ENCODE data around the gene SIGLEC5.

The SIGLEC5 gene

DNA sequence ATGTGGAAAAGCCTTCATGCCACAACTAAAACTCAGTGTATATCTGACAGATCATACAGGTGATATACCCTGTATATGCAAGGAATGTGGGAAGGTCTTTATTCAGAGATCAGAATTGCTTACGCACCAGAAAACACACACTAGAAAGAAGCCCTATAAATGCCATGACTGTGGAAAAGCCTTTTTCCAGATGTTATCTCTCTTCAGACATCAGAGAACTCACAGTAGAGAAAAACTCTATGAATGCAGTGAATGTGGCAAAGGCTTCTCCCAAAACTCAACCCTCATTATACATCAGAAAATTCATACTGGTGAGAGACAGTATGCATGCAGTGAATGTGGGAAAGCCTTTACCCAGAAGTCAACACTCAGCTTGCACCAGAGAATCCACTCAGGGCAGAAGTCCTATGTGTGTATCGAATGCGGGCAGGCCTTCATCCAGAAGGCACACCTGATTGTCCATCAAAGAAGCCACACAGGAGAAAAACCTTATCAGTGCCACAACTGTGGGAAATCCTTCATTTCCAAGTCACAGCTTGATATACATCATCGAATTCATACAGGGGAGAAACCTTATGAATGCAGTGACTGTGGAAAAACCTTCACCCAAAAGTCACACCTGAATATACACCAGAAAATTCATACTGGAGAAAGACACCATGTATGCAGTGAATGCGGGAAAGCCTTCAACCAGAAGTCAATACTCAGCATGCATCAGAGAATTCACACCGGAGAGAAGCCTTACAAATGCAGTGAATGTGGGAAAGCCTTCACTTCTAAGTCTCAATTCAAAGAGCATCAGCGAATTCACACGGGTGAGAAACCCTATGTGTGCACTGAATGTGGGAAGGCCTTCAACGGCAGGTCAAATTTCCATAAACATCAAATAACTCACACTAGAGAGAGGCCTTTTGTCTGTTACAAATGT, 42.7 kb downstream of the SIGLEC5 start:
- no peak for DNase-seq

DNA sequence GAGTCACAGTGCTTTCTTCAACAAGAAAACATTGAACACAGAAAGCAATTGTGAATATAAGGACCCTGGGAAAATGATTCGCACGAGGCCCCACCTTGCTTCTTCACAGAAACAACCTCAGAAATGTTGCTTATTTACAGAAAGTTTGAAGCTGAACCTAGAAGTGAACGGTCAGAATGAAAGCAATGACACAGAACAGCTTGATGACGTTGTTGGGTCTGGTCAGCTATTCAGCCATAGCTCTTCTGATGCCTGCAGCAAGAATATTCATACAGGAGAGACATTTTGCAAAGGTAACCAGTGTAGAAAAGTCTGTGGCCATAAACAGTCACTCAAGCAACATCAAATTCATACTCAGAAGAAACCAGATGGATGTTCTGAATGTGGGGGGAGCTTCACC, 43.4 kb downstream of the SIGLEC5 start:
- DNase-seq: no peak

DNA sequence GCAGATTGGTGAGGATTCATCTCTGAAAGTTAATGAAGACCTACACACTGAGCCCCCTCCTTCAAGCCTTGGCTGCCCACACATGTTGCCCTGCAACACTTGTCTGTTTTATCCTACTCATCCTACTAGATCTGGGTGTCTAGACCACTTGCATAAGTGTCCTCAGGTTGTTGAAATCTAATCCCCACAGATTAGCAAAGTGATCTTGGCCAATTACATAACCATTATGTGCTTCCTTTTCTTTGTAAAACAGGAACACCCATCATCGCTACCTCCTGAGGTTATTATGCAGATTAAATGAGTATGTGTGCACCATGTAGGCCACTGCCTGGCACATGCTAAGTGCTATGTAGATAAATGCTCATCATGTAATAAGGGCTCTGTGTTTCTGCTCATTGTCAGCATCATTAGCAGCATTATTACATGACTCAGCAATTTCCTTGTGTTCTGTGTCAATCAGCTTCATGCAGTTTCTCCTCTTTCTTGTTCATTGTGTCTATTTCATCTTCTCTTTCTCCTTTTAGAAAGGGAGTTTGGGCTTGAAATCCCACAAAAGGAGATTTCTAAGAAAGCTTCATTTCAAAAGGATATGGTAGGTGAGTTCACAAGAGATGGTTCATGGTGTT, 44.0 kb downstream of the SIGLEC5 start:
- DNase-seq: no peak

GRCh38 chr19:51576850-51577249, 53.4 kb downstream of the SIGLEC5 start:
- DNase-seq: no peak

GRCh38 chr19:51573331-51573730, 56.9 kb downstream of the SIGLEC5 start:
- no peak for DNase-seq

DNA sequence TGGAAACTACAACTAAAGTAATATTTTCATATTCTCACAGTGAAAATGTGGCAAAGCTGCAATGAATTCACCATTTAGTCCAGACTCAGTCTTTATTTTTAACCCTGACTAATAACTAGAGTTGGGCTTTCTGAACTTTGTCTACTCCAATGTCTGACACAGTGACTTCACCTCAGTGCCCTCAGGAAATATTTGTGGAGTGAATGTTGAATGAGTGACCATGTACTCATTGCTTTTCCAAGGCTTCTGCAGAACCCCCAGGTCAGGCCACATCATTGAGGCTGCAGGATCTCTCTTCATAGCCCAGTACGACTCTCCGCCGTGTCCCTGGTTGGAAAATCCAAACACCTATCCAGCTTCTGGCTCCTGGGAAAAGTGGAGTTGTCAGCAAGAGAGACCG, 57.3 kb downstream of the SIGLEC5 start:
- DNase-seq: peak; percentile 69

DNA sequence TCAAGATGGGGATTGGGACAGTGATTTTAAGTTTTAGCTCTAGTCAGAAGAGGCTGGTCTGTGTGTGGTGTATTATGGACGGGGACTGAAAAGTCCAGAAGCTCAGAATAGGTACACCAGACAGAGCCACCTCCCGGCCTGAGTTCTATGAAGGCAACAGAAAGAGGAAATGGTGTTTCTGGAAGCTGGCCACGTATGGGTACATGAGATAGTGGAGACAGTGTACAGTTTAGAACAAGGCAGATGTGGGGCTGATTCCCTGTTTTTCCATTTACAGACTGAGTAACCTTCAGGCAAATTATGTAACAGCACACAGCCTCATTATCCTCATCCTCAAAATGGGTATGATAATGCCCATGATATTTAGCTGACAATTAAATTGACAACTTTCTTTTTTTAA, 57.8 kb downstream of the SIGLEC5 start:
- DNase-seq: no peak

DNA sequence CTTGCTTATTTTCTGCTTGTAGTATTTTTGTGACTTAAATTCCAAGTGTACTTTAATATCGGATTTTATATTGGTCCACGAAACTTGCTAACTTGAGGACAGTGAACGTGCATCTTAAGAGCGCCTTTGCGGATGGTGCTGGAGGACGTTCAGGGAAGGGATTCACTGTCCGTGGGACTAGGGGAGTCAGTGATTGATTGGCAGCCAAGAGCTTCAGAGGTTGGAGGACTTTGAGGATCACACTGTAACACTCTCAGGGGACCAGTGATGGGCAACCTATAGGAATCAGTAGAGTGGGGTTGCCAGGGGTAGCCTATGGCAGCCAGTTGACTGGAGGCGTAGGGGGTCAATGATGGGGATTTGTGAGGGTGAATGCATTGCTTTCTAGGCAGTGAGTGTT, 58.6 kb downstream of the SIGLEC5 start:
- no peak for DNase-seq

GRCh38 chr19:51570962-51571575, 59.1 kb downstream of the SIGLEC5 start, which contains the start of gene ZNF175:
Gene ZNF175, plus strand, starts transcription at chr19:51571283. Its CDS starts 2,047 bp downstream, at chr19:51573330.
- peak; percentile 95 for DNase-seq

DNA sequence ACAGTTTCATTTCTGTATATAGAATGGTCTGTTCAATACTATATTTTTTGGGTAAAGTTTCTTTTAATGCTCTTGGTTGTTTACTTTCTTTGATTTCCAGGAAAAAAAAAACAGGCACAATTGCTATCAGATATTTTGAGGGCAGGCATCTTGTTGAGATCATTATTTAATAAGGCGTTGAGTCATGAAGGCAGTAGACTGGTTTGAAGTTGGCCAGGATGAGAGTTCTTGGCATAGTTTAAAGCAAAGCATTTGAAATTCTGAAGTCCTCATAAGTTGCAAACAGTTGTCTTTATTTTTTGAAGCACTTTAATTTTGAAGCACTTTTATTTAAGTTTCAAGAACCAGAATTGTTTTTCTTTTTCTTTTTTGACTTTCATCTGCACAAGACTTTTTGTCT, 61.7 kb downstream of the SIGLEC5 start:
- DNase-seq: no peak

- DNase-seq: no peak
Observed at GRCh38 chr19:51567583-51567982, 62.6 kb downstream of the SIGLEC5 start.

GRCh38 chr19:51566489-51567100, 63.6 kb downstream of the SIGLEC5 start:
- DNase-seq: no peak

DNA sequence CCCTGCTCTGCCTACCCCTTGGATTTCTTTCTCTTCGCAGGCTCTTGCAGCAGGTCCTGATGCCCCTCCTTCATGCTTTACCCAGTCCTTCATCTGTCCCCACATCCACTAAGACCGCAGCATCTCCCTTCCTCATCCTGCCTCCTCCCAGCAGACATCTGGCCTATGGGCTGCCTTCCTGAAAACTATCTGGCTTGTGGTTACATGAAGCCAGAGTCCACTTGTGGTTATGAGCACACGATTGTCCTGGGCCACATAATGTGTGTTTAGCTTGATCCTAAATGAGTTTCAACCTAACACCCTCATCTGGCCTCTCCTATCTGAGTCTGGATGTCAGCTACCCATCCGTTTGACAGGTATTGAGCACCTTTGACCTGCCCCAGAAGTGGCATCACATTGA, 64.6 kb downstream of the SIGLEC5 start:
- no peak for DNase-seq

DNA sequence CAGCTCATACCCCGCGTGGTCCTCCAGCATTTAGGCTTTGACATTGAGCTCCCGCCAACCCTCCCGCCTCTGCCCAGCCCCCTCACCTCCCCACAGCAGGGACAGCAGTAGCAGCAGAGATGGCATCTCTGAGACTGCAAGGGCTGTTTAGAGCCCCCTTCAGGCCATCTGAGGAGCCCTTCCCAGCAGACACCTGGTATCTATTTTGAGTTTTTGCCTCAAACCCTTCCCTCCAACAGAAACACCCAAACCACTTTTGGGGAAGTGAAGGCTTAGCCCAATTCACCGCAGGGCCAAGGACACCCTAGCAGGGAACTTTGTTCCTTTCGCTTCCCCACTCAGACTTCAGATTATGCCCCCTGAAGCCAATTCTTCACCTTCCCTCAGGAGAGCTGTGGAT, 65.4 kb downstream of the SIGLEC5 start:
- DNase-seq: no peak
